ENCODE results near the gene CAPN15.

DNA sequence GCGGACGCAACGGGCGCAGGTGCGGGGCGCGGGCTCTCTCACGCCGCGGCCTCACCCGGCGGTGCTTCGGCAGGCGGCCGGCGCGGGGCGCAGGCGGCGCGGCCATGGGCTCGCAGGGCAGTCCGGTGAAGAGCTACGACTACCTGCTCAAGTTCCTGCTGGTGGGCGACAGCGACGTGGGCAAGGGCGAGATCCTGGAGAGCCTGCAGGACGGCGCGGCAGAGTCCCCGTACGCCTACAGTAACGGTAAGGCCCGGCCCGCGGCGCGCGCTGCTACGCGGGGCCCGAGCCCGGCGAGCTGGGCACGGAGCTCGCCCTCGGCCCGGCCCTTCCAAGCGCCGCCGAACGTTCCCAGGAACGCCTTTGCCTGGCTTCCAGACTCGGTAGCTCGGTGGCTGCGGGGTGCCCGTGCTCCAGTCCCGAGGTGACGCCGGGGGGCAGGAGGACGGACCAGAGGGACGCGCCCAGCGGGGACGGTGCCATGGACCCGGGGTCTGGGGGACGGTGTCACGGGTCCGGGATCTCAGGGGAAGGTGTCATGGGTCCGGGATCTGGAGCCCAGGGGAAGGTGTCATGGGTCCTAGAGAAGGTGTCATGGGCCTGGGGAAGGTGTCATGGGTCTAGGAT, 62.8 kb downstream of the CAPN15 start:
- TF ChIP-seq POLR2AphosphoS5 (IDR thresholded peaks at IDR 0.05; ENCODE audit: low read depth, low read length) (no peak), SIN3A (IDR thresholded peaks at IDR 0.05; ENCODE audit: borderline replicate concordance, insufficient read depth, low read length) (no peak), TAF1 (IDR thresholded peaks at IDR 0.05; ENCODE audit: borderline replicate concordance, insufficient read depth, low read length) (no peak), FOXP2 (optimal IDR thresholded peaks at IDR 0.05; ENCODE audit: borderline replicate concordance, extremely low read depth, extremely low read length, insufficient read depth) (no peak)
- TF ChIP-seq, protein P1, sequence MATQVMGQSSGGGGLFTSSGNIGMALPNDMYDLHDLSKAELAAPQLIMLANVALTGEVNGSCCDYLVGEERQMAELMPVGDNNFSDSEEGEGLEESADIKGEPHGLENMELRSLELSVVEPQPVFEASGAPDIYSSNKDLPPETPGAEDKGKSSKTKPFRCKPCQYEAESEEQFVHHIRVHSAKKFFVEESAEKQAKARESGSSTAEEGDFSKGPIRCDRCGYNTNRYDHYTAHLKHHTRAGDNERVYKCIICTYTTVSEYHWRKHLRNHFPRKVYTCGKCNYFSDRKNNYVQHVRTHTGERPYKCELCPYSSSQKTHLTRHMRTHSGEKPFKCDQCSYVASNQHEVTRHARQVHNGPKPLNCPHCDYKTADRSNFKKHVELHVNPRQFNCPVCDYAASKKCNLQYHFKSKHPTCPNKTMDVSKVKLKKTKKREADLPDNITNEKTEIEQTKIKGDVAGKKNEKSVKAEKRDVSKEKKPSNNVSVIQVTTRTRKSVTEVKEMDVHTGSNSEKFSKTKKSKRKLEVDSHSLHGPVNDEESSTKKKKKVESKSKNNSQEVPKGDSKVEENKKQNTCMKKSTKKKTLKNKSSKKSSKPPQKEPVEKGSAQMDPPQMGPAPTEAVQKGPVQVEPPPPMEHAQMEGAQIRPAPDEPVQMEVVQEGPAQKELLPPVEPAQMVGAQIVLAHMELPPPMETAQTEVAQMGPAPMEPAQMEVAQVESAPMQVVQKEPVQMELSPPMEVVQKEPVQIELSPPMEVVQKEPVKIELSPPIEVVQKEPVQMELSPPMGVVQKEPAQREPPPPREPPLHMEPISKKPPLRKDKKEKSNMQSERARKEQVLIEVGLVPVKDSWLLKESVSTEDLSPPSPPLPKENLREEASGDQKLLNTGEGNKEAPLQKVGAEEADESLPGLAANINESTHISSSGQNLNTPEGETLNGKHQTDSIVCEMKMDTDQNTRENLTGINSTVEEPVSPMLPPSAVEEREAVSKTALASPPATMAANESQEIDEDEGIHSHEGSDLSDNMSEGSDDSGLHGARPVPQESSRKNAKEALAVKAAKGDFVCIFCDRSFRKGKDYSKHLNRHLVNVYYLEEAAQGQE (IDR thresholded peaks at IDR 0.05; ENCODE audit: insufficient read depth in 1 of 2, low read depth in 2 of 2, low read length in 2 of 2) = no peak

Measured in PFSK-1 (cell line).